HepG2 (cell line): ENCODE measurements around the gene HOXD3. TPM values are rescaled to one million over a fixed set of nuclear protein-coding genes. Genes with fewer than 3 reads are reported as not detected.

Experiments used
- ELF3 ChIP-seq: IDR thresholded peaks from 2 replicates; pipeline ENCODE4 v1.6.1; 2016; ENCODE audit warnings: missing genetic modification reagents, missing compliant biosample characterization
- HDAC6 ChIP-seq: fragments of 200-600 bp; sonication (generic); IDR thresholded peaks from 2 replicates; pipeline ENCODE4 v1.7.0; 2017; ENCODE audit warnings: mild to moderate bottlenecking, antibody characterized with exemption, low read length, low read depth
- MEIS1 ChIP-seq: sonication (generic); formaldehyde crosslinking; IDR thresholded peaks from 2 replicates; pipeline ENCODE4 v1.9.0; 2021; ENCODE audit warnings: mild to moderate bottlenecking, missing genetic modification reagents, moderate library complexity, borderline replicate concordance
- NFE2L1 ChIP-seq: sonication (generic); formaldehyde crosslinking; IDR thresholded peaks from 2 replicates; pipeline ENCODE4 v1.4.0; 2020; ENCODE audit warnings: missing genetic modification reagents, mild to moderate bottlenecking, borderline replicate concordance
- RELA ChIP-seq: sonication (generic); formaldehyde crosslinking; IDR thresholded peaks from 2 replicates; pipeline ENCODE4 v1.4.0; 2020; ENCODE audit warnings: missing genetic modification reagents
- SMARCE1 ChIP-seq: fragments of 450-650 bp; IDR thresholded peaks from 2 replicates; pipeline ENCODE4 v1.6.1; 2017; ENCODE audit warnings: borderline replicate concordance
- SOX13 ChIP-seq, 3 experiments: fragments of 450-650 bp in 1 of 3; sonication (generic) in 1 of 3; formaldehyde crosslinking in 1 of 3; IDR thresholded peaks in 2 of 3; conservative IDR thresholded peaks in 1 of 3; 2 replicates each; pipeline versions ENCODE4 v1.5.0 to v1.6.1; 2016 to 2020; ENCODE audit warnings: antibody characterized with exemption in 1 of 3, mild to moderate bottlenecking in 1 of 3, missing compliant biosample characterization in 1 of 3, missing genetic modification reagents in 1 of 3, moderate library complexity in 1 of 3
- TEAD2 ChIP-seq: sonication (generic); formaldehyde crosslinking; IDR thresholded peaks from 2 replicates; pipeline ENCODE4 v1.9.0; 2021; ENCODE audit warnings: missing genetic modification reagents
- ZNF230 ChIP-seq: sonication (generic); formaldehyde crosslinking; IDR thresholded peaks from 2 replicates; pipeline ENCODE4 v1.4.0; 2020; ENCODE audit warnings: mild to moderate bottlenecking, missing genetic modification reagents
- ZNF562 ChIP-seq: sonication (generic); formaldehyde crosslinking; IDR thresholded peaks from 2 replicates; pipeline ENCODE4 v1.8.0; 2022; ENCODE audit warnings: missing genetic modification reagents, borderline replicate concordance
- ZNF879 ChIP-seq: sonication (generic); formaldehyde crosslinking; IDR thresholded peaks from 2 replicates; pipeline ENCODE4 v1.8.1; 2023; ENCODE audit warnings: missing genetic modification reagents
- polyA plus RNA-seq, 8 experiments: library from polyadenylated mRNA; depleted of rRNA in 3 of 8; stranded (reverse) in 7 of 8; unstranded in 1 of 8; fragments of >200 nt; fragmentation: Illumina TruSeq in 4 of 8; extraction: Trizol in 4 of 8; gene quantifications; 2 replicates each; pipeline versions ENCODE4 v1.2.1 to v1.2.3, GENCODE V29; 2011 to 2016; ENCODE audit warnings: low read depth in 4 of 8, missing spikeins in 1 of 8, mixed read lengths in 1 of 8; ENCODE audit not compliant: insufficient read depth in 1 of 8
- total RNA-seq, 5 experiments: library from RNA; depleted of rRNA; stranded (reverse); fragments of >200 nt; fragmentation: Illumina TruSeq; extraction: Trizol; gene quantifications; 2 replicates each; pipeline ENCODE4 v1.2.3, GENCODE V29; 2016; ENCODE audit warnings: low read depth in 1 of 5
- TF ChIP-seq, protein P1 (sequence below): sonication (generic); formaldehyde crosslinking; IDR thresholded peaks from 2 replicates; pipeline ENCODE4 v1.4.0; 2020; ENCODE audit warnings: missing genetic modification reagents, mild to moderate bottlenecking, borderline replicate concordance
- TF ChIP-seq, protein P2 (sequence below), 2 experiments: IDR thresholded peaks; 2 replicates each; pipeline ENCODE4 v1.6.1; 2011 to 2012; ENCODE audit warnings: low read length in 2 of 2, borderline replicate concordance in 1 of 2, low read depth in 1 of 2, mild to moderate bottlenecking in 1 of 2, moderate library complexity in 1 of 2
- TF ChIP-seq, protein P3 (sequence below): sonication (generic); formaldehyde crosslinking; IDR thresholded peaks from 2 replicates; pipeline ENCODE4 v1.4.0; 2020; ENCODE audit warnings: low read depth, mild to moderate bottlenecking, missing genetic modification reagents
- TF ChIP-seq, protein P4 (sequence below): sonication (generic); formaldehyde crosslinking; IDR thresholded peaks from 2 replicates; pipeline ENCODE4 v1.4.0; 2020; ENCODE audit warnings: mild to moderate bottlenecking, missing genetic modification reagents

Gene HOXD3
- total and polyA plus RNA-seq, 2 of the 13 experiments (the other 11 are each of a cell fraction or from before 2014, with no cell fraction given): 0.05 to 0.09 TPM

DNA sequence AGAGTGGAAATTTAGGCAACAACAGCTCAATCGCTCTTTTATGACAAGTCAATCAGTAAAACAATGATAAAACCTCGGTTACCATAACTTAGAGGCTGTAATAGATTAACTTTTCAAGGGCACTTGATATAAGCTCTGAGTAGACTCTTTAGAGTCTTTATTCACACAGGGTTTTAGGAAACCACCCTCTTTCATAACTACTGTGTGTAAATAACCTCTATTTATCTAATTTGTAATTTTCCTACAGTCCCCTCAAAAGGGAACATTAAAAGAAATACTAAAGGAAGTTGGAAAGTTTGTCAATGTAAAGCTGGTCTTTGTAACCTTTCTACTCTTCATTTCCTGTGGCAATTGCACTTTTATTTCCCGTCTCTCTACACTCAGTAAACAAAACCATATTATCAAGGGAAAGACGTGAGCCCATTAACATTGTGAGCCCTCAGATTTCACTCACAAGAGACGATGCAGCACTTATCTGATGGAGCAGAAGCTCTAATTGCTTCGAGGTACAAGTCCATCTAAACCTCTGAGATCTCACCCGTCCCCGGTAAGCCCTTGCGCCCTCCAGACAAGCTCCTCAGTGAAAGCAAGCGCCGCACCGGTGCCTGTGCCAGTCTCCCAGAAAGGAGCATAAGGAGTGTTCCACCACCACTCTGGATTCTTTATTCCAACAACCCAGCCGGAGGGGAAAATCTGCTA is 30.2 kb downstream of the HOXD3 start (continued):
- TF ChIP-seq ELF3: peak; percentile 86
- no peak for TF ChIP-seq MEIS1
- no peak for TF ChIP-seq ZNF879 (CRISPR knock-in tag)
- TF ChIP-seq, protein P1, sequence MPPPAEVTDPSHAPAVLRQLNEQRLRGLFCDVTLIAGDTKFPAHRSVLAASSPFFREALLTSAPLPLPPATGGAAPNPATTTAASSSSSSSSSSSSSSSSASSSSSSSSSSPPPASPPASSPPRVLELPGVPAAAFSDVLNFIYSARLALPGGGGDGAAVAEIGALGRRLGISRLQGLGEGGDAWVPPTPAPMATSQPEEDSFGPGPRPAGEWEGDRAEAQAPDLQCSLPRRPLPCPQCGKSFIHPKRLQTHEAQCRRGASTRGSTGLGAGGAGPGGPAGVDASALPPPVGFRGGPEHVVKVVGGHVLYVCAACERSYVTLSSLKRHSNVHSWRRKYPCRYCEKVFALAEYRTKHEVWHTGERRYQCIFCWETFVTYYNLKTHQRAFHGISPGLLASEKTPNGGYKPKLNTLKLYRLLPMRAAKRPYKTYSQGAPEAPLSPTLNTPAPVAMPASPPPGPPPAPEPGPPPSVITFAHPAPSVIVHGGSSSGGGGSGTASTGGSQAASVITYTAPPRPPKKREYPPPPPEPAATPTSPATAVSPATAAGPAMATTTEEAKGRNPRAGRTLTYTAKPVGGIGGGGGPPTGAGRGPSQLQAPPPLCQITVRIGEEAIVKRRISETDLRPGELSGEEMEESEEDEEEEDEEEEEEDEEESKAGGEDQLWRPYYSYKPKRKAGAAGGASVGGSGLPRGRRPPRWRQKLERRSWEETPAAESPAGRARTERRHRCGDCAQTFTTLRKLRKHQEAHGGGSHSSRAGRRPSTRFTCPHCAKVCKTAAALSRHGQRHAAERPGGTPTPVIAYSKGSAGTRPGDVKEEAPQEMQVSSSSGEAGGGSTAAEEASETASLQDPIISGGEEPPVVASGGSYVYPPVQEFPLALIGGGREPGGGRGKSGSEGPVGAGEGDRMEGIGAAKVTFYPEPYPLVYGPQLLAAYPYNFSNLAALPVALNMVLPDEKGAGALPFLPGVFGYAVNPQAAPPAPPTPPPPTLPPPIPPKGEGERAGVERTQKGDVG (CRISPR knock-in tag): no peak
- TF ChIP-seq, protein P2, sequence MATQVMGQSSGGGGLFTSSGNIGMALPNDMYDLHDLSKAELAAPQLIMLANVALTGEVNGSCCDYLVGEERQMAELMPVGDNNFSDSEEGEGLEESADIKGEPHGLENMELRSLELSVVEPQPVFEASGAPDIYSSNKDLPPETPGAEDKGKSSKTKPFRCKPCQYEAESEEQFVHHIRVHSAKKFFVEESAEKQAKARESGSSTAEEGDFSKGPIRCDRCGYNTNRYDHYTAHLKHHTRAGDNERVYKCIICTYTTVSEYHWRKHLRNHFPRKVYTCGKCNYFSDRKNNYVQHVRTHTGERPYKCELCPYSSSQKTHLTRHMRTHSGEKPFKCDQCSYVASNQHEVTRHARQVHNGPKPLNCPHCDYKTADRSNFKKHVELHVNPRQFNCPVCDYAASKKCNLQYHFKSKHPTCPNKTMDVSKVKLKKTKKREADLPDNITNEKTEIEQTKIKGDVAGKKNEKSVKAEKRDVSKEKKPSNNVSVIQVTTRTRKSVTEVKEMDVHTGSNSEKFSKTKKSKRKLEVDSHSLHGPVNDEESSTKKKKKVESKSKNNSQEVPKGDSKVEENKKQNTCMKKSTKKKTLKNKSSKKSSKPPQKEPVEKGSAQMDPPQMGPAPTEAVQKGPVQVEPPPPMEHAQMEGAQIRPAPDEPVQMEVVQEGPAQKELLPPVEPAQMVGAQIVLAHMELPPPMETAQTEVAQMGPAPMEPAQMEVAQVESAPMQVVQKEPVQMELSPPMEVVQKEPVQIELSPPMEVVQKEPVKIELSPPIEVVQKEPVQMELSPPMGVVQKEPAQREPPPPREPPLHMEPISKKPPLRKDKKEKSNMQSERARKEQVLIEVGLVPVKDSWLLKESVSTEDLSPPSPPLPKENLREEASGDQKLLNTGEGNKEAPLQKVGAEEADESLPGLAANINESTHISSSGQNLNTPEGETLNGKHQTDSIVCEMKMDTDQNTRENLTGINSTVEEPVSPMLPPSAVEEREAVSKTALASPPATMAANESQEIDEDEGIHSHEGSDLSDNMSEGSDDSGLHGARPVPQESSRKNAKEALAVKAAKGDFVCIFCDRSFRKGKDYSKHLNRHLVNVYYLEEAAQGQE (IDR thresholded peaks at IDR 0.05; ENCODE audit: borderline replicate concordance in 1 of 2, low read depth in 1 of 2, low read length in 2 of 2): no peak
- no peak for TF ChIP-seq HDAC6
- peak; percentile 10; the same call in 1 of the 2 replicates for TF ChIP-seq SOX13 (IDR thresholded peaks at IDR 0.05)
- TF ChIP-seq SOX13 (CRISPR knock-in tag; conservative IDR thresholded peaks at IDR 0.05 in 1 of 2, IDR thresholded peaks at IDR 0.05 in 1 of 2): peak in 1 of 2 experiments; percentile 84; a peak in 2 of 4 replicates
- TF ChIP-seq NFE2L1 (CRISPR knock-in tag): no peak
- TF ChIP-seq RELA (CRISPR knock-in tag): peak; percentile 35; the same call in 1 of the 2 replicates
- TF ChIP-seq, protein P3, sequence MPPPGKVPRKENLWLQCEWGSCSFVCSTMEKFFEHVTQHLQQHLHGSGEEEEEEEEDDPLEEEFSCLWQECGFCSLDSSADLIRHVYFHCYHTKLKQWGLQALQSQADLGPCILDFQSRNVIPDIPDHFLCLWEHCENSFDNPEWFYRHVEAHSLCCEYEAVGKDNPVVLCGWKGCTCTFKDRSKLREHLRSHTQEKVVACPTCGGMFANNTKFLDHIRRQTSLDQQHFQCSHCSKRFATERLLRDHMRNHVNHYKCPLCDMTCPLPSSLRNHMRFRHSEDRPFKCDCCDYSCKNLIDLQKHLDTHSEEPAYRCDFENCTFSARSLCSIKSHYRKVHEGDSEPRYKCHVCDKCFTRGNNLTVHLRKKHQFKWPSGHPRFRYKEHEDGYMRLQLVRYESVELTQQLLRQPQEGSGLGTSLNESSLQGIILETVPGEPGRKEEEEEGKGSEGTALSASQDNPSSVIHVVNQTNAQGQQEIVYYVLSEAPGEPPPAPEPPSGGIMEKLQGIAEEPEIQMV: no peak
- TF ChIP-seq TEAD2 (CRISPR knock-in tag): no peak
- TF ChIP-seq, protein P4, sequence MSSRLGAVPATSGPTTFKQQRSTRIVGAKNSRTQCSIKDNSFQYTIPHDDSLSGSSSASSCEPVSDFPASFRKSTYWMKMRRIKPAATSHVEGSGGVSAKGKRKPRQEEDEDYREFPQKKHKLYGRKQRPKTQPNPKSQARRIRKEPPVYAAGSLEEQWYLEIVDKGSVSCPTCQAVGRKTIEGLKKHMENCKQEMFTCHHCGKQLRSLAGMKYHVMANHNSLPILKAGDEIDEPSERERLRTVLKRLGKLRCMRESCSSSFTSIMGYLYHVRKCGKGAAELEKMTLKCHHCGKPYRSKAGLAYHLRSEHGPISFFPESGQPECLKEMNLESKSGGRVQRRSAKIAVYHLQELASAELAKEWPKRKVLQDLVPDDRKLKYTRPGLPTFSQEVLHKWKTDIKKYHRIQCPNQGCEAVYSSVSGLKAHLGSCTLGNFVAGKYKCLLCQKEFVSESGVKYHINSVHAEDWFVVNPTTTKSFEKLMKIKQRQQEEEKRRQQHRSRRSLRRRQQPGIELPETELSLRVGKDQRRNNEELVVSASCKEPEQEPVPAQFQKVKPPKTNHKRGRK (CRISPR knock-in tag): no peak
- no peak for TF ChIP-seq ZNF230
- TF ChIP-seq ZNF562: no peak
- TF ChIP-seq SMARCE1: no peak
